ENCODE results near the gene ACKR3.

- TF ChIP-seq EP300 (IDR thresholded peaks at IDR 0.05) (no peak), CTCF (IDR thresholded peaks at IDR 0.05) (no peak), POLR2A (IDR thresholded peaks at IDR 0.05; ENCODE audit: low read depth) (no peak)
Measured at GRCh38 chr2:236631281-236631855, 61.7 kb downstream of the ACKR3 start.
